Stomach (tissue), 9 donors: ENCODE data around the gene SVIL. TPM values are rescaled to one million over a fixed set of nuclear protein-coding genes. Genes with fewer than 3 reads are reported as not detected.

ENCODE experiments used
- DNase-seq, 2 donors: peaks; one replicate each; pipeline versions ENCODE4 v3.0.0 to v3.0.0-alpha.2; 2013 to 2019
- H3K27ac ChIP-seq, 5 donors: fragments of 200-600 bp in 4 of 5; sonication (generic) in 4 of 5; one replicate each; pipeline ENCODE4 v1.5.1; 2013 to 2019; ENCODE audit warnings: mild to moderate bottlenecking in 1 of 5, moderate library complexity in 1 of 5
- H3K27me3 ChIP-seq, 3 donors: fragments of 200-600 bp; sonication (generic); one replicate each; pipeline ENCODE4 v1.5.1; 2017 to 2019; ENCODE audit warnings: mixed run types in 1 of 3
- H3K36me3 ChIP-seq, 4 donors: fragments of 200-600 bp; sonication (generic); 1 replicate in 3 of 4; 2 replicates in 1 of 4; pipeline ENCODE4 v1.5.1; 2016 to 2019
- H3K4me1 ChIP-seq, 4 donors: fragments of 200-600 bp; sonication (generic); one replicate each; pipeline ENCODE4 v1.5.1; 2016 to 2019
- H3K4me3 ChIP-seq, 4 donors: fragments of 200-600 bp; sonication (generic) in 3 of 4; one replicate each; pipeline ENCODE4 v1.5.1; 2016 to 2019; ENCODE audit warnings: mild to moderate bottlenecking in 1 of 4
- H3K9me3 ChIP-seq, 4 donors: fragments of 200-600 bp; sonication (generic); one replicate each; pipeline ENCODE4 v1.5.1; 2016 to 2019
- EP300 ChIP-seq: sonication (generic); formaldehyde crosslinking; IDR thresholded peaks from one replicate; pipeline ENCODE4 v1.6.1; 2017; ENCODE audit warnings: antibody characterized with exemption
- POLR2A ChIP-seq, 4 donors: fragments of 450-650 bp; IDR thresholded peaks; one replicate each; pipeline ENCODE4 v1.6.1; 2016; ENCODE audit warnings: antibody characterized with exemption in 4 of 4, control low read depth in 2 of 4, mild to moderate bottlenecking in 1 of 4, moderate library complexity in 1 of 4
- POLR2AphosphoS5 ChIP-seq, 3 donors: sonication (generic); formaldehyde crosslinking; IDR thresholded peaks; one replicate each; pipeline ENCODE4 v1.6.1; 2016; ENCODE audit warnings: antibody characterized with exemption in 3 of 3
- WGBS, 5 donors: extraction: QIAGEN DNeasy Blood & Tissue Kit in 3 of 5; methylation state at CpG; one replicate each; pipeline versions ENCODE4 v1.1.5 to v1.1.7; 2013 to 2018; 5-methylcytosine and 5-hydroxymethylcytosine counted together
- intact Hi-C: fragments of 100-400 bp; cut with DNase I; formaldehyde crosslinking; loops from one replicate; pipeline ENCODE4 v1.15.1; 2023; ENCODE audit warnings: low total_unique reads
- polyA plus RNA-seq, 3 donors: library from polyadenylated mRNA; stranded (reverse); fragments of 200-250 nt; gene quantifications; one replicate each; pipeline ENCODE4 v1.2.3, GENCODE V29; 2013
- total RNA-seq, 5 donors: library from RNA; depleted of rRNA; stranded (reverse); fragments of >200 nt; gene quantifications; one replicate each; pipeline versions ENCODE4 v1.1.0 to v1.2.3, GENCODE V29; 2014 to 2016
- TF ChIP-seq, protein P1 (sequence below), 7 experiments: fragments of 450-650 bp in 4 of 7; fragments of 200-600 bp in 3 of 7; sonication (generic) in 3 of 7; IDR thresholded peaks; one replicate each; pipeline ENCODE4 v1.5.1; 2016 to 2019; ENCODE audit warnings: antibody characterized with exemption in 7 of 7, control low read depth in 2 of 7, mild to moderate bottlenecking in 1 of 7
- donor health status: healthy with polysubstance abuse.
- donor health status: Bipolar disorder and iron deficiency.
- donor health status: healthy.

Gene SVIL
- total and polyA plus RNA-seq, 8 donors: 6.8 to 400 (median 112) TPM

DNA sequence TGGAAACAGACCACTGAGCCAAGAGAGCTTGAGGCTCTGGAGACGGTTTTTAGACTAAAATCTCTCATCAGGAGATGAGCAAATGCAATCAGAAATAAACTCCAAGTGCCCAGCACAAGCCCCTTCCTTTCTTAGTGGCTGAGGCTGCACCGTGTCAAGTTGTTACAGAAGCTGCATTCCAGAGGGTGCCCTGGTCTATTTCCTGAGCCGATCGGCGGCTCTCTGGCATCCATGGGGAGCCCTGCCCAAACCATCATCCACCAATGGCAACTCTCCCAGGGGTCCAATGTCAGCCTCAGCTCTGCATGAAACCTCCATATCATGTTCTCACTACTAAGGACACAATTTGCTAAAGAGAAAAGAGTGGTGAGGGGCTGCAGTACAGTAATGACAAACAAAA is 89.6 kb downstream of the SVIL start:
- H3K36me3 ChIP-seq: peaks cover 1 to 15% (median 5%) of the 10 kb centered on the region in 4 donors
- intact Hi-C loops: no loop called here
- H3K27me3 ChIP-seq: no peaks in the 10 kb centered on the region
- 64 to 80% (median 68%) methylated on average over 2 to 5 of the region's 5 CpGs for WGBS, 5 donors
- peaks cover 0 to 52% (median 12%) of the 10 kb centered on the region in 4 donors for H3K4me1 ChIP-seq
- H3K4me3 ChIP-seq: no peak overlapping the region
- TF ChIP-seq POLR2A (IDR thresholded peaks at IDR 0.05): no peak
- DNase-seq: no peak
- no peak overlapping the region for H3K27ac ChIP-seq
- no peaks in the 10 kb centered on the region for H3K9me3 ChIP-seq

DNA sequence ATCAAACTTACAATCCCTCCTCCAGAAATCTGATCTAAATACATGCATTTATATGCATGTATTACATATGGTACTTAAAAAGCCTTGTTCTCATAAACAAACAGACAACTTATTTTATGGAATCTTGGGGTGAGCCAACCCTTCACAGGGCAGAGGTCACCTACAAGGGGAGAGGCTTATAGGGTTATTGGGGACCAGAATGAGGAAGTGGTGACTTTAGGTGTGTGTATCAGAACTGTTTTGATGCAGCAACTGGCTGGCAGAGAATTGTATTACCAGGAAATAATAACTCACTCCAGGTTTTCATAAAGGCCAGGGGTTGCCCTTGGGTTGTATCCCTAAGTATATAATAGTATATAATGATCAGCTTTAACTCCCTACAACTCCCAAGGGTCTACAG is 91.1 kb downstream of the SVIL start:
- H3K27me3 ChIP-seq: no peaks in the 10 kb centered on the region
- H3K36me3 ChIP-seq: peaks cover 0 to 22% (median 2%) of the 10 kb centered on the region in 4 donors
- DNase-seq: no peak
- intact Hi-C loops: no loop called here
- peaks cover 0 to 55% (median 12%) of the 10 kb centered on the region in 4 donors for H3K4me1 ChIP-seq
- H3K4me3 ChIP-seq: no peak overlapping the region
- no peak overlapping the region for H3K27ac ChIP-seq
- TF ChIP-seq POLR2A (IDR thresholded peaks at IDR 0.05) (no peak), POLR2AphosphoS5 (IDR thresholded peaks at IDR 0.05) (no peak), EP300 (no peak)
- H3K9me3 ChIP-seq: no peaks in the 10 kb centered on the region

DNA sequence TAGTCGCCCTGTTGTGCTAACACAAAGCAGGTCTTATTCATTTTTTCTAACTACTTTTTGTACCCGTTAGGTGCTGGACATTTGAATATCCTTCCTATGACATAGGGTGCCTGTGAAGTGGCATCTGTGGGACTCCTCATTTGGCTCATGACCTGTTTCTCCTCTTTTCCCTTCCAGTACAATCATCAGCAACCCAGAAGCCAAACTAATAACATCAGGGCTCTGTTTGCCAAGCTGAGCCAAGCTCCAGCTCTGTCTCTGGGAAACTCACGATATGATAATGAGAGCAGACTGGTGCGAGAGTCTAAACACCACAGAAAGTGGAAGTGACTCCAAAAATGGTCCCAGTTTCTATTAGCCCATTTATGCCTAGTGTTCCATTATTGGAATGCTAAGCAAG is 92.0 kb downstream of the SVIL start:
- Histone ChIP-seq H3K9me3 (no peaks in the 10 kb centered on the region), H3K27me3 (no peaks in the 10 kb centered on the region), H3K27ac (no peak overlapping the region), H3K4me1 (peaks cover 0 to 46% (median 15%) of the 10 kb centered on the region in 4 donors), H3K4me3 (no peak overlapping the region), H3K36me3 (peaks cover 0 to 22% (median 7%) of the 10 kb centered on the region in 4 donors)
- intact Hi-C loops: no loop called here
- 60 to 89% (median 82%) methylated on average over 4 of the region's 4 CpGs for WGBS, 5 donors
- no peak for DNase-seq
- TF ChIP-seq POLR2A (IDR thresholded peaks at IDR 0.05) (no peak), POLR2AphosphoS5 (IDR thresholded peaks at IDR 0.05) (no peak), EP300 (no peak)
- TF ChIP-seq, protein P1, sequence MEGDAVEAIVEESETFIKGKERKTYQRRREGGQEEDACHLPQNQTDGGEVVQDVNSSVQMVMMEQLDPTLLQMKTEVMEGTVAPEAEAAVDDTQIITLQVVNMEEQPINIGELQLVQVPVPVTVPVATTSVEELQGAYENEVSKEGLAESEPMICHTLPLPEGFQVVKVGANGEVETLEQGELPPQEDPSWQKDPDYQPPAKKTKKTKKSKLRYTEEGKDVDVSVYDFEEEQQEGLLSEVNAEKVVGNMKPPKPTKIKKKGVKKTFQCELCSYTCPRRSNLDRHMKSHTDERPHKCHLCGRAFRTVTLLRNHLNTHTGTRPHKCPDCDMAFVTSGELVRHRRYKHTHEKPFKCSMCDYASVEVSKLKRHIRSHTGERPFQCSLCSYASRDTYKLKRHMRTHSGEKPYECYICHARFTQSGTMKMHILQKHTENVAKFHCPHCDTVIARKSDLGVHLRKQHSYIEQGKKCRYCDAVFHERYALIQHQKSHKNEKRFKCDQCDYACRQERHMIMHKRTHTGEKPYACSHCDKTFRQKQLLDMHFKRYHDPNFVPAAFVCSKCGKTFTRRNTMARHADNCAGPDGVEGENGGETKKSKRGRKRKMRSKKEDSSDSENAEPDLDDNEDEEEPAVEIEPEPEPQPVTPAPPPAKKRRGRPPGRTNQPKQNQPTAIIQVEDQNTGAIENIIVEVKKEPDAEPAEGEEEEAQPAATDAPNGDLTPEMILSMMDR (IDR thresholded peaks at IDR 0.05): no peak

DNA sequence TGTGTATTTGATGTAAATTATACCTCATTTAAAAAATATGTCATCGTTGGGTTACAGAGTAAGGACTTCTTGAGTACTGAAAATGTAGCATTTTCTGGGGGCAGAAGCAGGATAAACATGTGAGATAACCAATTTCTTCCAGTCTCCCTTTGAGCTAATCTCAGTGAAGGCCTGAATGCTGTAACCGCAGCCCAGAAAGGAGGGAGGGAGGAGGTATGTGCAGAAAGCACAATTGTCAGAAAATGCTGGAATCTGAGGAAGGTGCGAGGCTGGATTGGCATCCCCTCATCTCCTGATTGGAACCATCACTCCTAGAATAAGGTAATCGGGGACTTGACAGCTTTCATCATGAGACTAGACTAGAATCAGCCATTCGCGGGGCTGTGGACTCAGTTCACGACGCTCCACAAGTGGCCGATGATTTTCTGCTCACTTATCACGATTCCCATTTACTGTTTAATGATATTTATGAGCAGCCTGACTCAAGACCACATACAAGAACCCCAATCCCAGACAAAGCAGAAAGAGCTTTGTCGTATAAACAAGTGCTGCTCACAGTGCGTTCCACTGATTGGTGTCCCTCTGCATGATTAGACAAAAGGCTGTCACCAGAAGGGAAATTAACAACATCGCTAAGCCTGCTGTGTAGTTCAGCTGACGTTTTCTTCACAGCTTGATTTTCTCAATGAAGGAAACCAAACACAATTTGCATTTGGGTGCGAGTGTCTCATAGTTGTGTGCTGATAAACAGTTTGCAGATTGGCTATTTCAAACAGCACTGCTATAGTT is 93.2 kb downstream of the SVIL start:
- DNase-seq: no peak
- peaks cover 0 to 22% (median 7%) of the 10 kb centered on the region in 4 donors for H3K36me3 ChIP-seq
- TF ChIP-seq, protein P1 (IDR thresholded peaks at IDR 0.05): no peak
- TF ChIP-seq POLR2AphosphoS5 (IDR thresholded peaks at IDR 0.05): no peak
- TF ChIP-seq POLR2A (IDR thresholded peaks at IDR 0.05): no peak
- TF ChIP-seq EP300: no peak
- H3K27me3 ChIP-seq: no peaks in the 10 kb centered on the region
- intact Hi-C loops: no loop called here
- whole genome bisulfite sequencing, 5 donors: 81 to 87% (median 85%) methylated on average over 15 of the region's 15 CpGs
- H3K27ac ChIP-seq: peak overlapping the region in 1 of 5 donors; percentile 1
- H3K9me3 ChIP-seq: no peaks in the 10 kb centered on the region
- no peak overlapping the region for H3K4me3 ChIP-seq
- H3K4me1 ChIP-seq: peaks cover 0 to 45% (median 14%) of the 10 kb centered on the region in 4 donors

DNA sequence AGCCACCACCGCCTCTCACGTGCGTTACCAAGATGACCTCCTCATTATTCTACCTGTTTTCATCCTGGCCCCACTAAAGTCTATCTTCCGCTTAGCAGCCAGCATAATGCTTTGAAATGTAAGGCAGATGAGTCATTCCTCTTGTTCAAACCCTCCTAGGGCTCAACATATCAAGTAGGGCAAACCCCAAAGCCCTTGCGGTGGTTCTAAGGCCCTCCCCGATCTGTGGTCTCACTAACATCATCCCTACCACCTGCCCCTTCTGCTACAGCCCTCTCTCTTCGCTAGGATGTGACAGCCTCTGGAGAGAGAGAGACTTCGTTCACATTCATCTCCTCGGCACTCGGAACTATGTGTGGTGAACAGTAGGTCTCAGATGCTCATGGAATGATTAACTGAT is 94.8 kb downstream of the SVIL start:
- Histone ChIP-seq H3K4me3 (no peak overlapping the region), H3K36me3 (peaks cover 0 to 22% (median 7%) of the 10 kb centered on the region in 4 donors), H3K27me3 (no peaks in the 10 kb centered on the region), H3K4me1 (peaks cover 10 to 49% (median 26%) of the 10 kb centered on the region in 4 donors), H3K9me3 (no peaks in the 10 kb centered on the region), H3K27ac (no peak overlapping the region)
- TF ChIP-seq EP300 (no peak), POLR2A (IDR thresholded peaks at IDR 0.05) (no peak), POLR2AphosphoS5 (IDR thresholded peaks at IDR 0.05) (no peak)
- TF ChIP-seq, protein P1 (IDR thresholded peaks at IDR 0.05): no peak
- intact Hi-C loops: no loop called here
- WGBS, 5 donors: 91 to 97% (median 96%) methylated on average over 10 of the region's 10 CpGs
- DNase-seq: no peak
